A549 (cell line): ENCODE data around the gene ENHO.

Experiments
- CTCF ChIP-seq: fragments of >200 bp; sonication (Bioruptor Twin); formaldehyde crosslinking; IDR thresholded peaks from 3 replicates; pipeline ENCODE4 v1.5.1; 2016
- MAX ChIP-seq: IDR thresholded peaks from 2 replicates; pipeline ENCODE4 v1.6.1; 2012
- POLR2A ChIP-seq: IDR thresholded peaks from 2 replicates; pipeline ENCODE4 v1.6.1; 2012; ENCODE audit warnings: mild to moderate bottlenecking, low read length
- RAD21 ChIP-seq, 2 experiments: fragments of >200 bp in 1 of 2; sonication (Bioruptor Twin) in 1 of 2; formaldehyde crosslinking in 1 of 2; IDR thresholded peaks in 1 of 2; conservative IDR thresholded peaks in 1 of 2; 2 replicates in 1 of 2; 3 replicates in 1 of 2; pipeline ENCODE4 v1.6.1; 2012 to 2018; ENCODE audit warnings: inconsistent platforms in 1 of 2

- no peak for TF ChIP-seq CTCF
- no peak for TF ChIP-seq POLR2A
- no peak for TF ChIP-seq RAD21 (conservative IDR thresholded peaks at IDR 0.05 in 1 of 2, IDR thresholded peaks at IDR 0.05 in 1 of 2)
- no peak for TF ChIP-seq MAX
Observed at GRCh38 chr9:34503406-34503805, 19.4 kb downstream of the ENHO start.
